ENCODE measurements around the gene PATJ.
A peak's percentile ranks its signal among the peaks of the same experiment; 100 is the strongest.
"Not testable (repeated sequence)": the region's sequence is repeated elsewhere in the genome, so short reads cannot be mapped to it uniquely, and the experiment has no call there.

Gene PATJ

DNA sequence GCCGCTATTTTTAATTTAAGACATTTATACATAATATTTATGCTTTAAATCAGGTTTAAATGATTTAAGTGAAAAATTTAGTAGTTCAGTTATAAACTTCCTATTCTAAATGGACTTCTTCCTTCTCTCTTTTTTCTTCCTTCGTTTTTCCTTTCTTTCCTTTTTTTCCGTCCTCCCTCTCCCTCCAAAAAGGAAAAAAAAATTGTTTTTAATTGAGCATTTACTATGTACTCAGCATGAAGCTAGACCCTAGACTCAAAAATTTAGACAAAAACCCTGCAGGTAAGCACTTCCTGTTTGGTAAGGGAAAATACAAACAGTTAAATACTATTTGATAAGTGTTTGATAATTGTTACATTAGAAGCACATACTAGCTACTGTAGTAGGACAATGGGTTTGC lies 14.7 kb upstream of the PATJ start:
- Histone ChIP-seq H3K27me3 (ENCODE audit: control insufficient read depth, insufficient read depth, low read length) (no peaks in the 10 kb centered on the region), H3K4me1 (ENCODE audit: control insufficient read depth, insufficient read depth, low read length) (peaks cover 6% of the 10 kb centered on the region), H3K27ac (ENCODE audit: low read depth, low read length) (no peak overlapping the region), H3K9ac (ENCODE audit: low read length) (no peak overlapping the region), H3K36me3 (ENCODE audit: control insufficient read depth, insufficient read depth, low read length) (no peaks in the 10 kb centered on the region), H3K4me3 (ENCODE audit: low read length) (no peak overlapping the region)

GRCh38 chr1:61730679-61731078 lies 11.6 kb upstream of the PATJ start:
- not testable (repeated sequence) for H3K9ac ChIP-seq (ENCODE audit: low read length); H3K4me3 ChIP-seq (ENCODE audit: low read length); H3K27me3 ChIP-seq (ENCODE audit: control insufficient read depth, insufficient read depth, low read length); H3K4me1 ChIP-seq (ENCODE audit: control insufficient read depth, insufficient read depth, low read length); H3K27ac ChIP-seq (ENCODE audit: low read depth, low read length); H3K36me3 ChIP-seq (ENCODE audit: control insufficient read depth, insufficient read depth, low read length)

GRCh38 chr1:61732726-61733125 lies 9.6 kb upstream of the PATJ start:
- H3K9ac ChIP-seq (ENCODE audit: low read length), result no peak overlapping the region
- no peaks in the 10 kb centered on the region for H3K27me3 ChIP-seq (ENCODE audit: control insufficient read depth, insufficient read depth, low read length)
- H3K27ac ChIP-seq (ENCODE audit: low read depth, low read length), result no peak overlapping the region
- H3K36me3 ChIP-seq (ENCODE audit: control insufficient read depth, insufficient read depth, low read length), result no peaks in the 10 kb centered on the region
- H3K4me1 ChIP-seq (ENCODE audit: control insufficient read depth, insufficient read depth, low read length), result no peaks in the 10 kb centered on the region
- H3K4me3 ChIP-seq (ENCODE audit: low read length), result no peak overlapping the region

DNA sequence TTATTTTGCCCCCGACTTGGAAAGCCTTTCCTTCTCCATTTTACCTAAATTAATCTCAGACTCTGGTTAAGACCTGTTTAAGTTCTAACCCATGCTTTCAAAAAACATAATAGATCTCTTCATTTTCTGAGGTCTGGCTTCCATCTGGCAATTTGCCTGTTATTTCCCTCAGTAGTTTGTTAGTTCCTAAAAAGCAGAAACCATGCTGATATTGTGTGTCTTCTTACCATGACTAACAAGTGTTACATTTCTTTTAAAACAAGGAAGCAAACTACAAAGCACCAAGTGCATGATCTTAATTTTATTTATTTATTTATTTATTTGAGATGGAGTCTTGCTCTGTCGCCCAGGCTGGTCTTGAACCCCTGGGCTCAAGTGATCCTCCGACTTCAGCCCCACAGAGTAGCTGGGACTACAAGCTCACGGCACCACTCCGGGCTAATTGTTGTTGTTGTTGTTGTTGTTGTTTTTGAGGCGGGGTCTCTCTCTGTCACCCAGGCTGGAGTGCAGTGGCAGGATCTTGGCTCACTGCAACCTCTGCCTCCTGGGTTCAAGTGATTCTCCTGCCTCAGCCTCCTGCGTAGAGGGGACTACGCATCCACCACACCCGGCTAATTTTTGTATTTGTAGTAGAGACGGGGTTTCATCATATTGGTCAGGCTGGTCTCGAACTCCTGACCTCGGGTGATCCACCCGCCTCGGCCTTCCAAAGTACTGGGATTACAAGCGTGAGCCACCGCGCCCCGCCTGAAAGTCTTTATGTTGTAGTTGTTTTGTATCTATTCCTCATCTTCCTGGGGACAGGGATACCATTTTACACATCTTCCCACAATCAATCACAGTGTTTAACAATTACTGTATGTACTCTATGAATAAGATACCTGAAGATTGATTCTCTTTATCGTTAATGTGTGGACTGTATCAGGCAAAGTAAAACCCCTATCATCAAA lies 1.3 kb upstream of the PATJ start:
- Histone ChIP-seq H3K27me3 (ENCODE audit: control insufficient read depth, insufficient read depth, low read length) (no peaks in the 10 kb centered on the region), H3K4me1 (ENCODE audit: control insufficient read depth, insufficient read depth, low read length) (peaks cover 8% of the 10 kb centered on the region), H3K4me3 (ENCODE audit: low read length) (peak overlapping the region; percentile 76), H3K27ac (ENCODE audit: low read depth, low read length) (peak overlapping the region; percentile 96), H3K9ac (ENCODE audit: low read length) (no peak overlapping the region), H3K36me3 (ENCODE audit: control insufficient read depth, insufficient read depth, low read length) (no peaks in the 10 kb centered on the region)

- H3K4me3 ChIP-seq (ENCODE audit: low read length), result peak overlapping the region; percentile 88
- peaks cover 8% of the 10 kb centered on the region for H3K4me1 ChIP-seq (ENCODE audit: control insufficient read depth, insufficient read depth, low read length)
These were observed 545 bp downstream of the PATJ start for GRCh38 chr1:61742620-61743430.

DNA sequence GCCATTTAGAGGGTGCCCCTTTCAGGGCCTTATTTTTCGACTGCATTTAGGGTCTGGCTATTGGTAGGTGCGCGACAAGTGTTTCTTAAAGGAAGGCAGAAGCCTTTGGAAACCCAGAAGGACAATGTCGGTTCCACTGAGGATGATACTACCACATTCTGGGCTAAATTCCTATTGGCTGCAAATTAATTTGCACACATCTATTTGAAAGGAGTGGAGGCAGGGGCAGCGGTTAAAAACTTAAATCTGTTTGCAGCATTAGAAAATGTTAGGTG lies 1.1 kb downstream of the PATJ start:
- Histone ChIP-seq H3K4me3 (ENCODE audit: low read length) (peak overlapping the region; percentile 88), H3K27me3 (ENCODE audit: control insufficient read depth, insufficient read depth, low read length) (no peaks in the 10 kb centered on the region), H3K36me3 (ENCODE audit: control insufficient read depth, insufficient read depth, low read length) (no peaks in the 10 kb centered on the region), H3K9ac (ENCODE audit: low read length) (peak overlapping the region; percentile 99), H3K4me1 (ENCODE audit: control insufficient read depth, insufficient read depth, low read length) (peaks cover 8% of the 10 kb centered on the region), H3K27ac (ENCODE audit: low read depth, low read length) (peak overlapping the region; percentile 96)

More at GRCh38 chr1:61742620-61743430, 545 bp downstream of the PATJ start:
- H3K27ac ChIP-seq (ENCODE audit: low read depth, low read length), result peak overlapping the region; percentile 96
- no peaks in the 10 kb centered on the region for H3K27me3 ChIP-seq (ENCODE audit: control insufficient read depth, insufficient read depth, low read length)
- H3K36me3 ChIP-seq (ENCODE audit: control insufficient read depth, insufficient read depth, low read length), result no peaks in the 10 kb centered on the region
- H3K9ac ChIP-seq (ENCODE audit: low read length), result peak overlapping the region; percentile 99

DNA sequence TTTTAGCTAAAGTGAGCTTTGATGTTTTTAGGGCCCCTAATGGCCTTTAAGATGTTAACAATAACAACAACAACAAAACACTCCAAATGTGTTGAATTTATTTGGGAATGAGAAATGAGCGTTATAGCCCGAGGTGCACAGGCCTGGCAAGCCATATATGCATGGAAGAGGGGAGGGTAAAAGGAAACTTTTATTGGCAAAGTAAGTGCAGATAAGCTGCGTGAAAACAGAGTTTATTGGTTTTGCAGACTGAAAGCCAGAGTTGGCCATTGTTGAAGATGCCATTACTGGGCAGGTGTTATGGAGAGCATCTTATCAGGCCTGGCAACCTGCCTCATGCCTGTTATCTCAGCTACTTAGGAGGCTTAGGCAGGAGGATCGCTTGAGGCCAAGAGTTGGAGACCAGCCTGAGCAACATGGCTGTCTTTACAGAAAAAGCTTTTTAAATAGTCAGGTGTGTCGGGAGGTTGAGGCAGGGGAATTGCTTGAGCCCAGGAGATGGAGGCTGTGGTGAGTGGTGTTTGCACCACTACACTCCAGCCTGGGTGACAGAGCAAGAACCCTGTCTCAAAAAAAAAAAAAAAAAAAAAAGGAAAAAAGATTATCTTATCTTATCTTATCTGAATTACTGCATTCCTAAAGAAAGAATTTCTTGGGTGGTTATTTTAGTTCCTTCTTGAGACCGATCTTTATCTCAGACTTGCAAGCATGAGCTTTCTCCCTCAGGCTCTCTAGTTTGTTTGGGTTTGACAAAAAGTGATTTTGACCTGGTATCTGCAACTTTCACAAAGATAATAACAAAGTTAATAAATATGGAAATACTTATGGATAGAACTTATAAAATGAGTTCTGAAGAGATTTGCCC lies 1.7 kb downstream of the PATJ start:
- Histone ChIP-seq H3K27me3 (ENCODE audit: control insufficient read depth, insufficient read depth, low read length) (no peaks in the 10 kb centered on the region), H3K9ac (ENCODE audit: low read length) (peak overlapping the region; percentile 99), H3K4me1 (ENCODE audit: control insufficient read depth, insufficient read depth, low read length) (peaks cover 8% of the 10 kb centered on the region), H3K36me3 (ENCODE audit: control insufficient read depth, insufficient read depth, low read length) (no peaks in the 10 kb centered on the region), H3K4me3 (ENCODE audit: low read length) (peak overlapping the region; percentile 88), H3K27ac (ENCODE audit: low read depth, low read length) (peak overlapping the region; percentile 96)

GRCh38 chr1:61746813-61747212 lies 4.5 kb downstream of the PATJ start:
- no peaks in the 10 kb centered on the region for H3K27me3 ChIP-seq (ENCODE audit: control insufficient read depth, insufficient read depth, low read length)
- no peak overlapping the region for H3K27ac ChIP-seq (ENCODE audit: low read depth, low read length)
- no peak overlapping the region for H3K4me3 ChIP-seq (ENCODE audit: low read length)
- peaks cover 5% of the 10 kb centered on the region for H3K4me1 ChIP-seq (ENCODE audit: control insufficient read depth, insufficient read depth, low read length)
- H3K9ac ChIP-seq (ENCODE audit: low read length), result no peak overlapping the region
- no peaks in the 10 kb centered on the region for H3K36me3 ChIP-seq (ENCODE audit: control insufficient read depth, insufficient read depth, low read length)

GRCh38 chr1:61748566-61748965 lies 6.3 kb downstream of the PATJ start:
- no peak overlapping the region for H3K4me3 ChIP-seq (ENCODE audit: low read length)
- H3K9ac ChIP-seq (ENCODE audit: low read length), result no peak overlapping the region
- H3K36me3 ChIP-seq (ENCODE audit: control insufficient read depth, insufficient read depth, low read length), result no peaks in the 10 kb centered on the region
- no peaks in the 10 kb centered on the region for H3K27me3 ChIP-seq (ENCODE audit: control insufficient read depth, insufficient read depth, low read length)
- no peak overlapping the region for H3K27ac ChIP-seq (ENCODE audit: low read depth, low read length)
- peaks cover under 1% of the 10 kb centered on the region for H3K4me1 ChIP-seq (ENCODE audit: control insufficient read depth, insufficient read depth, low read length)

DNA sequence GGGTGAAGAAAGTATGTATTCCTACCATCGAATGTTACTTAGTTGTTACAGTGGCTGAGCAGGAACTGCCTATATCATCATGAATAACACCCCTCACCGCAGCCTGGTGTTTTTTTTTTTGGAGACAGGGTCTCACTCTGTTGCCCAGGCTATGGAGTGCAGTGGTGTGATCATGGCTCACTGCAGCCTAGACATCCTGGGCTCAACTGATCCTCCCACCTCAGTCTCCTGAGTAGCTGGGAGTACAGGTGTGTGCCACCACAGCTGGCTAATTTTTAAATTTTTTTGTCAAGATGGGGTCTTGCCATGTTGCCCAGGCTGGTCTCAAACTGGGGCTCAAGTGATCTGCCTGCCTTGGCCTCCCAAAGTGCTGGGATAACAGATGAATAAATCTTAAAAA lies 7.3 kb downstream of the PATJ start:
- Histone ChIP-seq H3K36me3 (ENCODE audit: control insufficient read depth, insufficient read depth, low read length) (no peaks in the 10 kb centered on the region), H3K27ac (ENCODE audit: low read depth, low read length) (no peak overlapping the region)

DNA sequence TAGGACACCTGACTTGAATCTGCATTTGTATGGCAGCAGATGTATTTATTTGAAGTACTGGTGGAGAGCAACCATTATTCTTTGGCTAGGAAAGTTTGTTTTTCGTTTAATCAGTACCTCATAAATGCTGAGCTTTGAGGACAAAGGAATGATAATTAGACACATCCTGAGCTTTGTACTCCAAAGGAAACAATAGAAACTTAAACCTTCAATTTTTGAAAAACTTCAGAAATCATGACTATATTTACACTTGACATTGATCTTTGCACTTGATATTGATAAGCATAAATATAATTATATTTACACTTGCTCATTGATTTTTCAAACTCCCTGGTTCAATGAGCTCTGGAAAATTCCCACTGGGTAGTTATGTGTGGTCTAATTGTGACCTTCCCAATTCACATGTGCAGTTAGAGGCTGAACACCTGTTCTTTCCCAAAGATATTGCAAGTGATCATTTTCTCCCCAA lies 10.7 kb downstream of the PATJ start:
- Histone ChIP-seq H3K27me3 (ENCODE audit: control insufficient read depth, insufficient read depth, low read length) (no peaks in the 10 kb centered on the region), H3K9ac (ENCODE audit: low read length) (no peak overlapping the region), H3K4me3 (ENCODE audit: low read length) (no peak overlapping the region), H3K4me1 (ENCODE audit: control insufficient read depth, insufficient read depth, low read length) (no peaks in the 10 kb centered on the region), H3K36me3 (ENCODE audit: control insufficient read depth, insufficient read depth, low read length) (no peaks in the 10 kb centered on the region), H3K27ac (ENCODE audit: low read depth, low read length) (no peak overlapping the region)

More for the DNA sequence above, 7.3 kb downstream of the PATJ start:
- Histone ChIP-seq H3K4me3 (ENCODE audit: low read length) (no peak overlapping the region), H3K4me1 (ENCODE audit: control insufficient read depth, insufficient read depth, low read length) (no peaks in the 10 kb centered on the region), H3K27me3 (ENCODE audit: control insufficient read depth, insufficient read depth, low read length) (no peaks in the 10 kb centered on the region), H3K9ac (ENCODE audit: low read length) (no peak overlapping the region)

DNA sequence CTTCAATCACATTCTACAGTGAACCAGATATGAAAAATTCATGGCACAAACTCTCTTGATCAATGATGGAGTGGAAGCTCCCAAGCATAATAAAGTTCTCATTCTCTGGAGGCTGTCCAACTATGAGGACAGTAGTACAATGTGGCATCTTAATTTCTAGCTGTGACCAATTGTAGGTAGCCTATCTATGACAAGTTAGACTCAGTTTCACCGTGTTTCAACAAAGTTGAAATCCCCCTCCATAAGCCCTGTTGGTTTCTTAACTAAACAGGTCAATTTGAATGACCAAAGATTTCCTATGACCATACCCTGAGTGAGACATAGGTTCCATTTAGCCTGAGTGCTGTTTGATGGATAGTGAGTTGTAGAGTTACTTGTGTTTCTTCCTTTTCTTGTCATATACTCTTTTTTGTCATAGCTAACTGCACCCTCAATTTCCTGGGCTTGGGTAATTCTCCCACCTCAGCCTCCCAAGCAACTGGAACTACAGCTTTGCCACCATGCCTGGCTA lies 11.8 kb downstream of the PATJ start:
- no peaks in the 10 kb centered on the region for H3K4me1 ChIP-seq (ENCODE audit: control insufficient read depth, insufficient read depth, low read length)
- H3K27ac ChIP-seq (ENCODE audit: low read depth, low read length), result no peak overlapping the region
- H3K4me3 ChIP-seq (ENCODE audit: low read length), result no peak overlapping the region
- no peaks in the 10 kb centered on the region for H3K36me3 ChIP-seq (ENCODE audit: control insufficient read depth, insufficient read depth, low read length)
- H3K27me3 ChIP-seq (ENCODE audit: control insufficient read depth, insufficient read depth, low read length), result no peaks in the 10 kb centered on the region
- no peak overlapping the region for H3K9ac ChIP-seq (ENCODE audit: low read length)

Data from rectal smooth muscle tissue (tissue), 1 donor.